ENCODE measurements around the gene COMMD7.

COMMD7 gene

GRCh38 chr20:32786059-32786760 lies 42.9 kb upstream of the COMMD7 start:
- no peak for TF ChIP-seq CTCF (IDR thresholded peaks at IDR 0.05)
- TF ChIP-seq ZFX (IDR thresholded peaks at IDR 0.05; ENCODE audit: borderline replicate concordance): no peak
- no peak overlapping the region for H3K27ac ChIP-seq

DNA sequence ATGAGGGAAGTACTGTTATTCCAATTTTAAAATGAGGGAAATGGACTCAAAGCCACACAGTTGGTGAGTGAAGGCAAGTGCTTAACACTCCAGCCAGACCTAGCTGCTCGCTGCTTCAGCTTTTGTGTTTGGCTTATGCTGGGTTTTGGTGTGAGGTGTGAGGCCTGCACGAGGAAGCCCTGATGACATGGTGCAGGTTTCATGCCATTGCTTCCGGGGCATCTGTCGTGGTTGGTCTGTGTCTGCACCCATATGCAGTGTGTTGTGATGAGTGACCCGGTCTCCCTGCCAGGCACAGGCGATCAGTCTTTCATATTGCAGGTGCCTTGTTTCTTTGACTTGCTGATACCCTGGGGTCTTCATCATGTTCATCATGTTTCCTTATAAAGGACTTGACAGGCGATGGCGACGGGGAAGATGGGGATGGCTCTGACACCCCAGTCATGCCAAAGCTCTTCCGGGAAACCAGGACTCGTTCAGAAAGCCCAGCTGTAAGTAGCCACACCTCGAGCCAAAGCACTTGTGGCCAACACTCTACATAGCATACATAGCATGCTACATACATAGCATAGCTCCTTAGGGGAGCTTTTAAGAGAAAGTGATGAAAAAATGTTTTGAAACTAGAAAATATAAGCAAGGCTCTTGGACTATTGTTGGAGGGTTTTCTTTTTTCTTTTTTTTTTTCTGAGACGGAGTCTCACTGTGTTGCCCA lies 41.3 kb upstream of the COMMD7 start:
- TF ChIP-seq ZFX (IDR thresholded peaks at IDR 0.05; ENCODE audit: borderline replicate concordance): no peak
- no peak for TF ChIP-seq CTCF (IDR thresholded peaks at IDR 0.05)
- H3K27ac ChIP-seq: no peak overlapping the region

GRCh38 chr20:32780749-32781655 lies 37.7 kb upstream of the COMMD7 start:
- H3K27ac ChIP-seq: no peak overlapping the region
- TF ChIP-seq CTCF (IDR thresholded peaks at IDR 0.05) (no peak), ZFX (IDR thresholded peaks at IDR 0.05; ENCODE audit: borderline replicate concordance) (no peak)

- no peak overlapping the region for H3K27ac ChIP-seq
- no peak for TF ChIP-seq ZFX (IDR thresholded peaks at IDR 0.05; ENCODE audit: borderline replicate concordance)
- TF ChIP-seq CTCF (IDR thresholded peaks at IDR 0.05): no peak
These were observed 37.0 kb upstream of the COMMD7 start for GRCh38 chr20:32780278-32780677.

DNA sequence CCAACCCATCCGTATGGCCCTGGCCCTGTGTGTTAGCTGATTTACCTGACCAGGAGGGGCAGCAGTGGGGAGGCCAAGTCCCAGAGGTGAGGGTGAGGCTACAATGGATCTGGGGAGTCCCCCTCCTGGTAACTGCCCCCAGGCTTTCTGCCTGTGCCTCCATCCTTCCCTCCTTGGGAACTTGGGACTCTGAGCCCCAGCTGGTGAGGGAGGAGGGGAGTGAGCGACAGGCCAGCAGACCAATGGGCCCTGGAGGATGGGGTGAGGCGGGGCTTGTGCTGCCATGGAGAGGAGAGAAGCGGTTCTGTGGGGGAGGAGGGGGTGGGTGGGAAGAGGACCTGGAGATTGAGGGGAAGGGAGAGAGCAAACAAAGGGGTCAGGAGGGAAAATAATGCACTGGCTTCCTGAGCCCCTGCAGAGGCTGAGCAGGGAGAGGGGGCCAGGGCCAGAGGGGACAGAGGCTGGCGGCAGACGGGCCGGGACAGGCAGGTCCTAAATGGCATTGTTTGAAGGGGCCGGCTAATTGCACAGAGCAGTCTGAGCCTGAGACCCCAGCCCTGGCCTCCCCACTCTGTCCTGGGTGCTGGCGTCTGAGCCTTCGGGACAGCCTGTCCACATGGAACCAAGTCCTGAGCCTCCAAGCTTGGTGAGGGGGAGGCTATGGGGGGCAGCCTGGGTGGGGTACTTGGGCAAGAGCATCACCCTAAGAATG lies 36.4 kb upstream of the COMMD7 start:
- no peak for TF ChIP-seq CTCF (IDR thresholded peaks at IDR 0.05)
- no peak for TF ChIP-seq ZFX (IDR thresholded peaks at IDR 0.05; ENCODE audit: borderline replicate concordance)
- H3K27ac ChIP-seq: no peak overlapping the region

DNA sequence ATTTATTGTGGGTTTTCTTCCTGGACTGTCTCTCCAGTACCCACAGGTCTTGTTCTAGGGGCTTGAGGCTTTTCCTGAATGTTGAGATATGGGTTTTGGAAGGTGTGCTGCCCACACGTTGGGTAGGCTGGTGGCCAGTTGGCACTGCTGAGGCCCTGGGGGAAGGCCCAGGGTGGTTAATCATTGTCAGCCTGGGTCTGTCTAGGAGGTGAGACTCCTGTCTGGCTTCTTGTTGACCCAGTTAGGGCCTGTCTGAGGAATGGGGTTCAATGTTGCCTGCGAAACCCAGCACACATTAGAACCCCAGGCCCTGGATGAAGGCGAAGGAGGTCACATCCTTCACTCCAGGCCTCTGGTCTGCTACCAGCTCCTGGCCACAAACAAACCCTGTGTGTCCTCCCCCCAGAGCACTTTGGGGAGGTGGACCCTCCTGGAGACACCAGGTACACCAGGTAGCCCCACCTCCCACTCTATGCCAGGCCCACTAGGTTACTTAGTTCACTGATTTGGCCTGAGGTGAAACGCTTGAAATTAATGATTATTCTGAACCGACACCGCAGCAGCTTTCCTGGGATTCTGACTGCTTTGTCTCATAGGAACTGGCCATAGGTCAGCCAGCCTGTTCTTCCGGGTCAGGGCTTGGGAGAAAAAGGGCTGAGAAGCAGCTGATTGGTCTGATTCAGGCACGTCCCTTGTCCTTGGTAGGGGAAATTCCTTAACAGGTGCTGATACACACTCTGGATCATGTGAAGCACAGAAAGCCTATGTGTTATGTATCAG lies 34.1 kb upstream of the COMMD7 start:
- TF ChIP-seq CTCF (IDR thresholded peaks at IDR 0.05) (no peak), ZFX (IDR thresholded peaks at IDR 0.05; ENCODE audit: borderline replicate concordance) (no peak)
- H3K27ac ChIP-seq: peak overlapping the region; percentile 72
